ENCODE results near the gene LGALS3.

Gene LGALS3

DNA sequence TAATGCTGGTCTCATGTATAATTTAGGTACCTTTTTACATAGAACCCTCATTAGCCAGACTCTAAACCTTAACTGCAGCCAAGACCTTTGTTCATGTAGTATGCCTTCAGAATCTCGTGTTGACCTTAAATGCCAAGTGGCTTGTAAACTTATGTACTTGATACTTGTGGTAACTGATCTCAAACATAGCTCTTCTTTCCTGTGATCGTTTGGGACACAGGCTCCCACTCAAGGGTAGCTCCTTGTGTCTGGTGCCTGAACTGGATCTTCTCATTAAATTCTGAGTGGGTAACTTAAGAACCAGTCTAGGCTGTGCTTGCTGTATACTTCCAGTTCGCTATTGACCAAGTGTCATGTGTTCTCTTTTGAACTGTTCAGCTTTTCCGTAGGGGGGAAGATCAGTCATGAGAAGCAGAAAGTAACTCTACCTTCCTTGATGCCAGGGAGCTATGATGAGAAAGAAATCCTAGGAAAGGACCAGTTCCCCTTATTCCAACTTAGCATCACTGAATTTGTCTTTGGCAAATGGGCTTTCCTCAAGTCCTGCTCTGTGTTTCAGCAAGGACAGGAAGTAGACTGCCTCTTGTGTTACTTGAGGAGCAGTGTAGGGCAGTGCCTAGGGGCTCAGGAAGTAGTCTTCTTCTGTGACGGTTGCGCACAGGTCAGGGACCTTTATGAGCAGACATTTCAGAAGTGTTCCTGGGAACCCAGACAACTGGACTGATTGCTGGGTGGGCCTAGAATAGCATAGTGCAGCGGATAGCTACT is 2.5 kb downstream of the LGALS3 start:
- DNase-seq = no peak

- peak; percentile 71 for DNase-seq
Measured at GRCh38 chr14:55133416-55133815, 4.4 kb downstream of the LGALS3 start.

GRCh38 chr14:55136241-55136640 is 7.2 kb downstream of the LGALS3 start:
- DNase-seq = peak; percentile 64

DNA sequence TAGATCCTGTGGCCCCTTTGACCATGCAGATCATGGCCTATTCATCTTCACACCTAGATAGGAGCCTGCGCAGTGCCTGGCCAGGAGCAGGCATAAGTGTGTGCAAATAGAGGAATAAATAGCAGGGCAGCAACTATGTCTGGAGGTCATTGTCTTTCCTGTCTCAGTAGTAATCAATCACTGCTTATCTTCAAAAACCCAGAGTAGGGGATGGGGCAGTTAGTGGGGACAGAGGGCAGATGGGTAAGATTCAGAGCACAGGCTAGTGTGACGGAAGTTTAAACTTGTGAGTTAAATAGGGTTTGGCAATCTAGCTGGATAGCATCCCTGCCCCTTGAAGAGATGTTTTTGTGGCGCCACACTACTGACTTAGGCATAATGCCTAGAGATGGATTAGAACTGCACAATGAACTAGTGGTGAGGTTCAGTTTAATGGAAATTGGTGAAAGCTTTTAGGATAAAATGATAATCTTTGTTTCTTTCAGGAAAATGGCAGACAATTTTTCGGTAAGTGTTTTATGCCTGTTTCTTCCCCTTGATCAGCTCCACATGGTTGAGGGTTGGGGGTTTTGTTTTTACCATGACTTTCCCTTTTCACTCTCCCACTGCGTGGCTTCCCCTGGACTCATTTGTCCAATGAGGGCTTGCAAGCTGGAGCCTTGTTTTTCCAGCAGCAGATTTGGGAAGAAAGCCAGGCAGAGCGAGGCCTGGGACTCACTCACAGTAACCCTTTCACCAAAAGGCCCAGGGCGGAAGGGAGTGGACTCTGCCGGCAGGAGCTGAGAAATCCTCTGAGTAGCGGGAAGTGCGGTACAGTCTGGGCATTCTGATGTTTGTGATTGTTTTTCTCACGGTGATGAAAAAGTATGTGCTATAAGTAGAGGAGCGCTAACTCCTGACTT is 8.1 kb downstream of the LGALS3 start:
- peak; percentile 87 for DNase-seq

DNA sequence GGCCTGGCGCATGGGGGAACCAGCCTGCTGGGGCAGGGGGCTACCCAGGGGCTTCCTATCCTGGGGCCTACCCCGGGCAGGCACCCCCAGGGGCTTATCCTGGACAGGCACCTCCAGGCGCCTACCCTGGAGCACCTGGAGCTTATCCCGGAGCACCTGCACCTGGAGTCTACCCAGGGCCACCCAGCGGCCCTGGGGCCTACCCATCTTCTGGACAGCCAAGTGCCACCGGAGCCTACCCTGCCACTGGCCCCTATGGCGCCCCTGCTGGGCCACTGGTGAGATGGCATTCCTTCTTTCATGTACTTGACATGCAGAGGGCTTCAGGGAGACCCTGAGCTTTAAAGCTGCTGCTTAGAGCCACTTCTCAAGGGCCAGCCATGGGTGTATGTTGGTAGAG is 9.0 kb downstream of the LGALS3 start:
- no peak for DNase-seq

- no peak for DNase-seq
Measured at GRCh38 chr14:55139141-55139540, 10.1 kb downstream of the LGALS3 start.

- no peak for DNase-seq
Measured at GRCh38 chr14:55139696-55140509, 10.9 kb downstream of the LGALS3 start.

DNA sequence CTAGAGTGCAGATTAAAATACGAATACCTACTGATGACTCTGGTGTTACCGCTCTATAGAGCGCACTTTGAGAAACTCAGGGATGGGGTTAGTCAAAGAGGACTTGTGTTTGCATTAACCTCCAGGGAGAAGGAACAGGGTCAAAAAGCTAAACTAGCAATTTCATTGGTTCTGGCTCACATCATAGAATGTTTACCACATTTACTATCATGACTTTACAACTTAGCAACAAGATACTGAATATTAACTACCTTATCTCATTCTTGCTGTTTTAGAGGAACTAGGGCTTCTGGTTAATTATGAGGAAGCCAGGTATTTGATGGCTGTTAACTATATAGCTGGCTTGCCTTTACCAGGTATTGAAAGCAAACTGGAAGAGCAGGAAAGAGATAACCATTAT is 12.8 kb downstream of the LGALS3 start:
- DNase-seq = no peak

- DNase-seq = no peak
Measured at GRCh38 chr14:55142466-55142865, 13.4 kb downstream of the LGALS3 start.

GRCh38 chr14:55146425-55146824 is 17.4 kb downstream of the LGALS3 start:
- DNase-seq = no peak

GRCh38 chr14:55151601-55152000 is 22.5 kb downstream of the LGALS3 start:
- no peak for DNase-seq

GRCh38 chr14:55152052-55152753 is 23.2 kb downstream of the LGALS3 start:
- no peak for DNase-seq

DNA sequence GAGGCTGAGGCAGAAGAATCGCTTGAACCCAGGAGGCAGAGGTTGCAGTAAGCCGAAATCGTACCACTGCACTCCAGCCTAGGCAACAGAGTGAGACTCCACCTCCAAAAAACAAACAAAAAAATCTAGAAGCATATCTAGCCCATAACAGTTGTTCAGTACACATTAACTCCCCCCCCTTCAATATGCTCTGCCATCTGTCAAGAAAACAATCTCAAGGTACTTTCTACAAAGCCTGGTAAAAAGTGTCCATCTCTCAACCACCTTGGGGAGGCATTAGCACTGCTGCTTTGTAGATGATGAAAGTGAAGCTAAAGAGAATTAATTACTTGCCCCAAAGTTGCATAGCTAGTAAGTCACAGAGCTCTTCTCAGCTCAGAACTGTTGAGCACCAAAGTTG is 24.9 kb downstream of the LGALS3 start:
- no peak for DNase-seq

GRCh38 chr14:55157080-55157479 is 28.0 kb downstream of the LGALS3 start:
- no peak for DNase-seq

DNA sequence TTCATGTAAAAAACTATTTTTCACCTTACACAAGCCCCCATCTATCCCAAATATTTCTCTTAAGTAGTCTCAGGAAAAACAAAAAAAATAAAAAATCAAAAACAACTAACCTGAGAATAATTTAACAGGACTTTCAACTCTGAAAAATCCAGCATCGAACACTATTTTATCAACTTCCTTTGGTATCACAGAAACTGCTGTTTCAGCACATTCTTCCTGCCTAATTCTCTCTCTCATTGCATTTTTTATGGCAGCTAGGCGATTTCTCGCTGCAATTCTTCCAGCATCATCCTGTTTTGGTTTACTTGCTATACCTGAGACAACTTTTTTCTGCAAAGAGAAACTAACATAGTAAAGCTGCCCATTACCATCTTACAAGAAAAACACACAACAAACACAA is 29.4 kb downstream of the LGALS3 start:
- no peak for DNase-seq

- peak; percentile 43 for DNase-seq
Measured at GRCh38 chr14:55160989-55161388, 31.9 kb downstream of the LGALS3 start.

DNA sequence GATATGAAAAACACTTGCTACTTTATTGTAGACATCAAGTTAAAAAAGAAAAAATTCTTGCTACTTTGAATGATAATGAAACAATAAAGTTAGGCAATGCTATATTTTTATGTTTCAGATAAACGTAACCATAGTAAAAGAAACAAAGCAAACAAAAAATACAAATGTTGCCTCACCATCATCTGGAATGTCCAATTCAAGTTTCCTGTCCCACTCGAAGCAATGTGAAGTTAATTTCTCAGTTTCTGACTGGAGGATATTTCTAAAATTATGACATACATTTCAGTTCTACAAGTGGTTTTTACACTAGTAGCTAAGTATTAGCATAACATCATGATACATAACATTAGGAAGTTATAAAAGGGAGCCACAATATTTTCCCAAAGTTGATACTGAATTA is 41.5 kb downstream of the LGALS3 start:
- no peak for DNase-seq

GRCh38 chr14:55180006-55180405 is 51.0 kb downstream of the LGALS3 start:
- DNase-seq = peak; percentile 33

DNA sequence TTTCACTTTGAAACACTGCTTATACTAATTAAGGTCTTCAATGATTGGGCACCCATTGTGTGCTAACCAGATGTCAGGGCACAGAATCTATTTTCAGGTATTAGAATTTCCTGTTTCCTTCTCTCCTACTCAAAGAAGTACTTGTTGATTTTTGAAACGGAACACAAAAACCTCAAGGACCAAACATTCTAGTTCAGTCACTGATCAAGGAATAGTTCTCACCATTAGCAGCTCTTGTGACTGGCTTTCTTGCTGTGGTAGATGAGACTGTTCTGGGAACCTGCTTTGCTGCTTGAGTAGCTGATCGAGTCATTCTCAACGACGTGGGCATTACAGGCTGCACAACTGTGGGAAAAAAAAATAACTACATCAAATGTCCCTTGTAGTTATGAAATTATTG is 51.4 kb downstream of the LGALS3 start:
- peak; percentile 12 for DNase-seq

DNA sequence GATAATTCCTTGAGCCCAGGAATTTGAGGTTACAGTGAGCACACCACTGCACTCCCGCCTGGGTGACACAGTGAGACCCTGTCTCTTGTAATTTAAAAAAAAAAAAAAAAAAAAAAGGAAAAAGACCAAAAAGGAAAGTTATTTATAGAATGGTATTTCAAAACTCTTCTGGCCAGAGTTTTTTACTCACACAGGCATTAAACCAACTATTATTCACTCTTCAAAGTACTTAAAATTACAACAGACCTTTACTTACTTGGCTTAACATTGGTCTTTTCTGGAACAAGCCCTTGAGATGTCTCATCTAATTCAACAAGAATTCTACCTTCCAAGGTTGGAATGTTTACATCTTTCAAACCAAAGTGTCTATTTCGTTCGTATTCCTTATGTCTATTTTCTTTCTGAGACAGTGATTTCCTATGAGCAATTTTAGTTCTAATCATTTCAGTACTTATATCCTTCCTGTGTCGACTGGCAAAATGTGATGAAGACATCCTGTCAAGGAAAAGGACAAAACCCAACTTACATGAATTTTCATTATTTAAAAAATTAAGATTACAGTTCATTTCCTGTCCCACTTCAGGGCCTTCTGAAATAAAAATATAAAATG is 59.7 kb downstream of the LGALS3 start:
- no peak for DNase-seq

GRCh38 chr14:55190906-55191202 is 61.8 kb downstream of the LGALS3 start:
- DNase-seq = peak; percentile 17
